IMR-90 (cell line): ENCODE results near the gene FOLR2. TPM values are rescaled to one million over a fixed set of nuclear protein-coding genes. Genes with fewer than 3 reads are reported as not detected.

Experiments used
- ATAC-seq: fragments of 200-7000 bp; cut with Tn5 transposase; 2 replicates; pipeline ENCODE4 v1.9.1; 2020; ENCODE audit warnings: low read depth, mild to moderate bottlenecking, moderate library complexity
- BruUV-seq: library from RNA; stranded (reverse); fragments of 400-500 nt; replicated peaks from 2 replicates; lab custom pipeline; 2021; lab: Mats Ljungman, UMichigan
- CTCF ChIA-PET: fragments of 300-600 bp; formaldehyde crosslinking; extraction: SDS; loops from one replicate; lab custom pipeline; 2021; ENCODE audit warnings: antibody characterized with exemption; lab: Yijun Ruan, JAX
- POLR2A ChIA-PET: fragments of 300-600 bp; sonication (Branson Sonifier 250); formaldehyde crosslinking; loops from one replicate; lab custom pipeline; 2022; ENCODE audit warnings: antibody characterized with exemption; ENCODE audit not compliant: unreplicated experiment; lab: Charles Lee
- DNase-seq: peaks from one replicate; pipeline ENCODE4 v3.0.0; 2013
- H2AFZ ChIP-seq: replicated peaks from 2 replicates; pipeline ENCODE3; 2013; ENCODE audit warnings: low read length, mild to moderate bottlenecking; ENCODE audit not compliant: poor library complexity
- H2AK5ac ChIP-seq: 2 replicates; pipeline ENCODE4 v1.6.1; 2013; ENCODE audit warnings: low read depth, low read length, inconsistent platforms
- H2AK9ac ChIP-seq: replicated peaks from 2 replicates; pipeline ENCODE3; 2013; ENCODE audit warnings: mild to moderate bottlenecking, low read depth, low read length, moderate library complexity; ENCODE audit not compliant: poor library complexity
- H2BK120ac ChIP-seq: 2 replicates; pipeline ENCODE4 v1.6.1; 2013; ENCODE audit warnings: low read depth, low read length, inconsistent platforms
- H2BK15ac ChIP-seq: 3 replicates; pipeline ENCODE4 v1.6.1; 2013; ENCODE audit warnings: low read depth, low read length, inconsistent platforms
- H2BK20ac ChIP-seq: 2 replicates; pipeline ENCODE4 v1.6.1; 2013; ENCODE audit warnings: low read depth, mild to moderate bottlenecking, inconsistent platforms, low read length, moderate library complexity
- H2BK5ac ChIP-seq: 2 replicates; pipeline ENCODE4 v1.6.1; 2013; ENCODE audit warnings: mild to moderate bottlenecking, low read depth, low read length, inconsistent platforms; ENCODE audit not compliant: poor library complexity, severe bottlenecking
- H3K14ac ChIP-seq: replicated peaks from 2 replicates; pipeline ENCODE4 v1.6.1; 2013; ENCODE audit warnings: low read depth, low read length, inconsistent platforms
- H3K18ac ChIP-seq: 2 replicates; pipeline ENCODE4 v1.6.1; 2013; ENCODE audit warnings: low read depth, low read length, control low read depth
- H3K23ac ChIP-seq: 2 replicates; pipeline ENCODE4 v1.6.1; 2013; ENCODE audit warnings: low read depth, low read length, inconsistent platforms
- H3K27ac ChIP-seq: 2 replicates; pipeline ENCODE4 v1.5.1; 2013; ENCODE audit warnings: mild to moderate bottlenecking, control low read depth, low read length; ENCODE audit not compliant: insufficient read depth
- H3K27me3 ChIP-seq: 2 replicates; pipeline ENCODE4 v1.6.1; 2013; ENCODE audit warnings: low read length; ENCODE audit not compliant: control insufficient read depth, insufficient read depth
- H3K36me3 ChIP-seq: 2 replicates; pipeline ENCODE4 v1.6.1; 2013; ENCODE audit warnings: low read length, mixed read lengths; ENCODE audit not compliant: control insufficient read depth, insufficient read depth
- H3K4ac ChIP-seq: 2 replicates; pipeline ENCODE4 v1.6.1; 2013; ENCODE audit warnings: low read depth, low read length, inconsistent platforms
- H3K4me1 ChIP-seq: 2 replicates; pipeline ENCODE4 v1.6.1; 2013; ENCODE audit warnings: low read length, mixed read lengths; ENCODE audit not compliant: control insufficient read depth, insufficient read depth
- H3K4me2 ChIP-seq: 2 replicates; pipeline ENCODE4 v1.6.1; 2013; ENCODE audit warnings: low read depth, mild to moderate bottlenecking, control low read depth, low read length, moderate library complexity
- H3K4me3 ChIP-seq: 2 replicates; pipeline ENCODE4 v1.5.1; 2013; ENCODE audit warnings: low read depth, mild to moderate bottlenecking, control low read depth, low read length, moderate library complexity; ENCODE audit not compliant: insufficient read depth
- H3K56ac ChIP-seq: 2 replicates; pipeline ENCODE4 v1.6.1; 2013; ENCODE audit warnings: low read length, inconsistent platforms; ENCODE audit not compliant: insufficient read depth; ENCODE audit errors: extremely low read depth
- H3K79me1 ChIP-seq, 2 experiments: 2 replicates each; pipeline ENCODE4 v1.6.1; 2013; ENCODE audit warnings: low read length in 2 of 2, inconsistent platforms in 1 of 2, low read depth in 1 of 2
- H3K9ac ChIP-seq: 2 replicates; pipeline ENCODE4 v1.6.1; 2013; ENCODE audit warnings: low read depth, low read length, control low read depth
- H3K9me1 ChIP-seq: 2 replicates; pipeline ENCODE4 v1.6.1; 2013; ENCODE audit warnings: low read length, inconsistent platforms; ENCODE audit not compliant: insufficient read depth
- H3K9me3 ChIP-seq: 2 replicates; pipeline ENCODE4 v1.6.1; 2013; ENCODE audit warnings: low read length; ENCODE audit not compliant: control insufficient read depth, insufficient read depth
- H4K20me1 ChIP-seq: 2 replicates; pipeline ENCODE4 v1.6.1; 2013; ENCODE audit warnings: low read length, inconsistent platforms; ENCODE audit not compliant: insufficient read depth
- H4K5ac ChIP-seq: 2 replicates; pipeline ENCODE4 v1.6.1; 2013; ENCODE audit warnings: mild to moderate bottlenecking, low read depth, low read length, control low read depth
- H4K8ac ChIP-seq, 2 experiments: 2 replicates each; pipeline ENCODE4 v1.6.1; 2013; ENCODE audit warnings: low read depth in 2 of 2, low read length in 2 of 2, control low read depth in 1 of 2, inconsistent platforms in 1 of 2
- H4K91ac ChIP-seq: 2 replicates; pipeline ENCODE4 v1.6.1; 2013; ENCODE audit warnings: low read depth, low read length, inconsistent platforms; ENCODE audit not compliant: insufficient read depth
- BHLHE40 ChIP-seq: fragments of 150-350 bp; IDR thresholded peaks from 2 replicates; pipeline ENCODE4 v1.6.1; 2016; ENCODE audit warnings: mild to moderate bottlenecking, low read depth, low read length
- CHD1 ChIP-seq: IDR thresholded peaks from 2 replicates; pipeline ENCODE4 v1.6.1; 2012; ENCODE audit warnings: low read depth, low read length, improper control_type of control experiment
- CTCF ChIP-seq: conservative IDR thresholded peaks from 2 replicates; pipeline ENCODE4 v1.5.1; 2012; ENCODE audit warnings: mild to moderate bottlenecking, low read depth, low read length, improper control_type of control experiment
- ELK1 ChIP-seq: fragments of 150-350 bp; IDR thresholded peaks from 2 replicates; pipeline ENCODE4 v1.6.1; 2016; ENCODE audit warnings: low read depth, mild to moderate bottlenecking, low read length, moderate library complexity, borderline replicate concordance
- FOS ChIP-seq: fragments of 150-350 bp; IDR thresholded peaks from 2 replicates; pipeline ENCODE4 v1.6.1; 2016; ENCODE audit warnings: low read depth, low read length
- POLR2A ChIP-seq: IDR thresholded peaks from 2 replicates; pipeline ENCODE4 v1.6.1; 2012; ENCODE audit warnings: mild to moderate bottlenecking, low read depth, low read length
- RAD21 ChIP-seq: IDR thresholded peaks from 2 replicates; pipeline ENCODE4 v1.6.1; 2012; ENCODE audit warnings: low read length, improper control_type of control experiment
- RFX5 ChIP-seq: IDR thresholded peaks from 2 replicates; pipeline ENCODE4 v1.8.0; 2012; ENCODE audit warnings: low read depth, mild to moderate bottlenecking, low read length, moderate library complexity
- SMC3 ChIP-seq: fragments of 150-350 bp; IDR thresholded peaks from 2 replicates; pipeline ENCODE4 v1.6.1; 2016; ENCODE audit warnings: low read depth, mild to moderate bottlenecking, antibody characterized with exemption, low read length, moderate library complexity
- WGBS, 2 experiments: methylation state at CpG; one replicate each; pipeline versions ENCODE4 v1.1.5 to v1.1.7; 2013; ENCODE audit warnings: missing lambda C conversion rate in 2 of 2; ENCODE audit not compliant: insufficient read length in 1 of 2; ENCODE audit errors: extremely low coverage in 2 of 2; 5-methylcytosine and 5-hydroxymethylcytosine counted together
- dilution Hi-C: fragments of 300-500 bp; cut with HindIII; formaldehyde crosslinking; loops from one replicate; pipeline ENCODE4 v1.14.3; 2018; ENCODE audit warnings: low sequenced_read_pairs; ENCODE audit not compliant: unreplicated experiment
- in situ Hi-C: fragments of 300-500 bp; cut with MboI; formaldehyde crosslinking; loops from 3 replicates; pipeline ENCODE4 v1.14.3; 2019; ENCODE audit warnings: low sequenced_read_pairs, inconsistent platforms, mixed read lengths
- intact Hi-C: fragments of 100-400 bp; cut with micrococcal nuclease; formaldehyde crosslinking; loops from 2 replicates; pipeline ENCODE4 v1.10.0; 2022
- polyA plus RNA-seq, 3 experiments: library from polyadenylated mRNA; depleted of rRNA; stranded (reverse); fragments of >200 nt; gene quantifications; 2 replicates each; pipeline ENCODE4 v1.2.3, GENCODE V29; 2012; ENCODE audit warnings: low replicate concordance in 1 of 3
- total RNA-seq: library from RNA; depleted of rRNA; stranded (reverse); fragments of >200 nt; gene quantifications from 2 replicates; pipeline ENCODE4 v1.2.3, GENCODE V29; 2012

Gene FOLR2
- total and polyA plus RNA-seq, 2 of the 4 experiments (the other 2 are of a cell fraction): not detected

- H3K18ac ChIP-seq: no peak overlapping the region
- H2AFZ ChIP-seq: no peak overlapping the region
- no peak for ATAC-seq
- in situ Hi-C loops: no loop called here
- H4K91ac ChIP-seq: no peak overlapping the region
- peaks cover 65% of the 10 kb centered on the region for H3K36me3 ChIP-seq
- no peak overlapping the region for H2AK5ac ChIP-seq
- no peak overlapping the region for H3K27ac ChIP-seq
- H3K4me3 ChIP-seq: no peak overlapping the region
- TF ChIP-seq POLR2A (no peak), ELK1 (no peak), SMC3 (no peak), CTCF (no peak), BHLHE40 (no peak), RFX5 (no peak), RAD21 (no peak), CHD1 (no peak), FOS (no peak)
- H4K5ac ChIP-seq: no peak overlapping the region
- no peak overlapping the region for H2AK9ac ChIP-seq
- no TSS peak for BruUV-seq
- H3K56ac ChIP-seq: no peak overlapping the region
- WGBS, 2 experiments: 92% methylated on average over 9 of the region's 16 CpGs; no CpG with 5 or more reads in 1 of the 2 experiments
- DNase-seq: no peak
- no peaks in the 10 kb centered on the region for H3K27me3 ChIP-seq
- ChIA-PET POLR2A (no interaction called here), CTCF (no interaction called here)
- H4K8ac ChIP-seq: no peak overlapping the region
- H3K9ac ChIP-seq: no peak overlapping the region
- peaks cover 3% of the 10 kb centered on the region; the same call in 1 of the 2 replicates for H3K9me1 ChIP-seq
- peaks cover 32 to 88% of the 10 kb centered on the region in 2 experiments for H3K79me1 ChIP-seq
- no peak overlapping the region for H3K4me2 ChIP-seq
- intact Hi-C loops: no loop called here
- H2BK15ac ChIP-seq: no peak overlapping the region
- H3K4ac ChIP-seq: no peak overlapping the region
- peaks cover 4% of the 10 kb centered on the region; the same call in 1 of the 2 replicates for H3K4me1 ChIP-seq
- H3K9me3 ChIP-seq: no peaks in the 10 kb centered on the region
- H2BK20ac ChIP-seq: no peak overlapping the region
- H3K14ac ChIP-seq: no peak overlapping the region
- H2BK5ac ChIP-seq: no peak overlapping the region
- no peak overlapping the region for H3K23ac ChIP-seq
- H4K20me1 ChIP-seq: peaks cover 72% of the 10 kb centered on the region
- dilution Hi-C loops: no loop called here
- H2BK120ac ChIP-seq: no peak overlapping the region
Measured at GRCh38 chr11:72228229-72228843, 11.7 kb downstream of the FOLR2 start.
